Tibial nerve (tissue), 4 donors: ENCODE data around the gene SYNGR3.

ENCODE experiments used
- CTCF ChIP-seq, 5 experiments: fragments of 200-600 bp in 3 of 5; fragments of 450-650 bp in 2 of 5; sonication (generic) in 3 of 5; IDR thresholded peaks; one replicate each; pipeline ENCODE4 v1.5.1; 2016 to 2019; ENCODE audit warnings: antibody characterized with exemption in 5 of 5, mild to moderate bottlenecking in 3 of 5, moderate library complexity in 2 of 5
- EP300 ChIP-seq, 2 donors: sonication (generic); formaldehyde crosslinking; IDR thresholded peaks; one replicate each; pipeline ENCODE4 v1.6.1; 2017; ENCODE audit warnings: antibody characterized with exemption in 2 of 2, mild to moderate bottlenecking in 1 of 2
- POLR2A ChIP-seq, 2 donors: fragments of 450-650 bp; IDR thresholded peaks; one replicate each; pipeline ENCODE4 v1.6.1; 2017; ENCODE audit warnings: antibody characterized with exemption in 2 of 2, mild to moderate bottlenecking in 2 of 2, moderate library complexity in 2 of 2

DNA sequence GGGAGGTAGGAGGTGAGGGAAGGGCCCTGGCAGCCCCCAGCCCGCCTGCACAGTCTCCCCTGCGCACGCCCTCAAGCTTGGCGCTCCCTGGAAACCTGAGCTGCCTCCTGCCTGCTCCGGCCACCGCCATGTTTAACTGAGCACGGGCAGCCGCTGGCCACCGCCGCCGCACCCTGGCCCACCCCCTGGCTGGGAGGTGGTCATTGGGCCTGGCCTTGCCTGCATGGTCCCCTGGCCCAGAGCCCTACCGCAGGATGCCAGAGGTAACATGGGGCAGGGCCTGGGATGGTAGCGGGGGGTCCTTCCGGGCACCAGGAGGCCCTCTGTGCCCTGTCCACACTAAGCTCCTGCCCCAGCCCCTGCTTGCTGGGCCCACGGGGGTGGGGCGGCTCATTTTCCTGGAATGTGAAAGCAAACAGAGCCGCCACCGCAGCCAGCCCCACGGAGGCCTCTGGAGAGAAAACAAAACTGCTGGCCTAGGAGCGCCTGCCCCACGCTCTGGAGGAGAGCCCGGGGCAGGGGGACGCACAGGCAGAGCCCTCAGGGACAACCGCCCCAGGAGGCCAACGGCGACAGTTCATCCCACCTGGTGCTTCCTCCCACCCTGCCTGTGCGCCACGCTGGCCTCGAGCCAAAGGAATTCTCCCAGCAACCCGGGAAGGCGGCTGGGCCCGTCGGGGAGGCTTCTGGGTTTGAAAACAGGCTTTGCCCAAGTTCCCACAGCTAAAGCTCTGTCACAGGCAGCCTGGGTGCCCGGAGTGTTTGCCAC is 45.8 kb downstream of the SYNGR3 start:
- no peak for TF ChIP-seq CTCF (IDR thresholded peaks at IDR 0.05)
- peak in 1 of 2 donors; percentile 18 for TF ChIP-seq POLR2A (IDR thresholded peaks at IDR 0.05)
- TF ChIP-seq EP300 (IDR thresholded peaks at IDR 0.05), result peak; percentile 55 to 57
